Activated CD8-positive, alpha-beta T cell treated with anti-CD3 and anti-CD28 coated beads, Interleukin-2, amount 10 ng/mL, durations not matched to agents 7 days and 5 days (primary cell): Measurements from ENCODE around the gene TRHDE. TPM values are rescaled to one million over a fixed set of nuclear protein-coding genes. Genes with fewer than 3 reads are reported as not detected.

Experiments
- ATAC-seq: fragments of 150-1000 bp; cut with Tn5 transposase; one replicate; pipeline ENCODE4 v1.10.0; 2021; ENCODE audit warnings: moderate library complexity
- CTCF ChIA-PET: fragments of 350-600 bp; sonication (Branson Sonifier 250); formaldehyde crosslinking; loops from one replicate; lab custom pipeline; 2021; ENCODE audit warnings: antibody characterized with exemption; lab: Charles Lee
- POLR2A ChIA-PET: fragments of 350-600 bp; sonication (Branson Sonifier 250); formaldehyde crosslinking; loops from one replicate; lab custom pipeline; 2021; ENCODE audit warnings: antibody characterized with exemption; lab: Charles Lee
- DNase-seq: peaks from one replicate; pipeline ENCODE4 v3.0.0-alpha.2; 2020
- H3K27ac Mint-ChIP-seq: one replicate; pipeline ENCODE4 v1.8.0; 2021; ENCODE audit warnings: mild to moderate bottlenecking, mixed read lengths
- H3K27me3 Mint-ChIP-seq: one replicate; pipeline ENCODE4 v1.8.0; 2021; ENCODE audit warnings: low read depth, mixed read lengths
- H3K36me3 Mint-ChIP-seq: one replicate; pipeline ENCODE4 v1.8.0; 2021; ENCODE audit warnings: low read depth, mixed read lengths
- H3K4me1 Mint-ChIP-seq: one replicate; pipeline ENCODE4 v1.8.0; 2021; ENCODE audit warnings: low read depth, mixed read lengths
- H3K4me3 Mint-ChIP-seq: one replicate; pipeline ENCODE4 v1.8.0; 2021; ENCODE audit warnings: mild to moderate bottlenecking, mixed read lengths
- H3K9me3 Mint-ChIP-seq: one replicate; pipeline ENCODE4 v1.8.0; 2022; ENCODE audit warnings: mixed read lengths; ENCODE audit not compliant: insufficient read depth
- total RNA-seq, 2 experiments: library from RNA; stranded (reverse); gene quantifications; one replicate each; pipeline ENCODE4 v1.2.3, GENCODE V29; 2021

TRHDE gene
- total RNA-seq, 2 experiments from 2014 or later, result not detected

GRCh38 chr12:72261885-72262284, 10.3 kb upstream of the TRHDE start:
- CTCF ChIA-PET, result no interaction called here

DNA sequence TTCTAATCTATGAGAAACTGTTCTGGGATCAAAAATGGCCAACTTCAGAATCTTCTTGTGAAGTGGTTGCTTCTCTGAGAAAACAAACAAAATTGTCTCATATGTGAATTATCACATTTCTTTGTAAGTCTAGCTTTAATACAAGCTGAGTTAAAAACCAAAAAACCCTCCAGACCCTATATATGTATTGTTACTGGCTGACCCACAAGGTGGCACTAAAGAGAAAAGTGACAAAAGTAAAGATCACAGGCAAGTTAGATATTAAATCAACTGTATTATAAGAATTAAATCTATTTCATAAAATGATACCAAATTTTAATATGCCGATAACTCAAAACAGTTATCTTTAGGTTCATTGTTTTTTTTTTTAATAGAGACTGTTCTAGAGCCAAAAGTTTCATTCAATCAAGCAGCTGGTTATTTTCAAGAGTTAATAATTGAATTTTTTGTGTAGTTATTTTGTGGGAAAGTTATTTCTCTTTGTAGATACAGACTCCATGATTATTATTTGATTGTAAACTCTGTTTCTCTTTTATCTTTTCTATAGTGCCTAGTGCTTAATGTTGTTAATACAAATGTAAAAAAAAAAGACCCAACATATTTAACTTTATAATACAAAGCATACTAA, 7.5 kb upstream of the TRHDE start:
- H3K9me3 Mint-ChIP-seq, result no peaks in the 10 kb centered on the region
- no peak for DNase-seq
- peaks cover 5% of the 10 kb centered on the region for H3K27me3 Mint-ChIP-seq
- H3K36me3 Mint-ChIP-seq, result no peaks in the 10 kb centered on the region
- no peak overlapping the region for H3K4me3 Mint-ChIP-seq
- no peak overlapping the region for H3K27ac Mint-ChIP-seq
- ChIA-PET CTCF (no interaction called here), POLR2A (no interaction called here)
- no peaks in the 10 kb centered on the region for H3K4me1 Mint-ChIP-seq
- no peak for ATAC-seq

More at GRCh38 chr12:72261885-72262284, 10.3 kb upstream of the TRHDE start:
- H3K4me1 Mint-ChIP-seq, result no peaks in the 10 kb centered on the region
- DNase-seq, result no peak
- H3K27ac Mint-ChIP-seq, result no peak overlapping the region
- no peaks in the 10 kb centered on the region for H3K36me3 Mint-ChIP-seq
- POLR2A ChIA-PET, result no interaction called here
- no peaks in the 10 kb centered on the region for H3K27me3 Mint-ChIP-seq
- no peak overlapping the region for H3K4me3 Mint-ChIP-seq
- no peak for ATAC-seq
- H3K9me3 Mint-ChIP-seq, result no peaks in the 10 kb centered on the region

DNA sequence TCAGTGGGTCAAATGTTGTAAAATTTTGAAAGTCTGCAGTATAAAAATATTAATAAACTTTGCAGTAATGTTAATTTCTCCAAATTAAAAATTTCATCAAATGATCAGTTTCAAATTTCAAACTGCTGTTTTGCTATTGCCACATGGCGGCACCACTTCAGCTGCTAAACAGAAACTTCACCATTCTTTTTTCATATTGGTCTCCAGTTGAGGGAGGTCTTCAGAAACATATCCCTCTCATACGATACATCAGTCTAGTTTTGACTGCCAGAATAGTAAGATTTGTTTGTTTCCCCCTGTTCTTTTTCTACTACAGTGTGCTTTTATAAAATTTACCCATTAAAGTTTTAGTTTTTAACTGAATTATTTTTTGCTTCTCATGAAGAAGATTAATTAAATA, 4.2 kb upstream of the TRHDE start:
- Mint-ChIP-seq H3K27me3 (peaks cover 26% of the 10 kb centered on the region), H3K27ac (no peak overlapping the region)
- CTCF ChIA-PET, result no interaction called here

GRCh38 chr12:72268386-72268785, 3.8 kb upstream of the TRHDE start:
- ChIA-PET CTCF (no interaction called here), POLR2A (no interaction called here)
- Mint-ChIP-seq H3K36me3 (peaks cover 2% of the 10 kb centered on the region), H3K27ac (no peak overlapping the region), H3K4me1 (peaks cover 4% of the 10 kb centered on the region), H3K27me3 (peaks cover 30% of the 10 kb centered on the region), H3K9me3 (no peaks in the 10 kb centered on the region), H3K4me3 (no peak overlapping the region)
- DNase-seq (no peak), ATAC-seq (no peak)

More for the DNA sequence above, 4.2 kb upstream of the TRHDE start:
- peaks cover 2% of the 10 kb centered on the region for H3K36me3 Mint-ChIP-seq
- peaks cover 4% of the 10 kb centered on the region for H3K4me1 Mint-ChIP-seq
- DNase-seq (no peak), ATAC-seq (no peak)
- H3K4me3 Mint-ChIP-seq, result no peak overlapping the region
- POLR2A ChIA-PET, result no interaction called here
- H3K9me3 Mint-ChIP-seq, result no peaks in the 10 kb centered on the region

GRCh38 chr12:72269491-72269890, 2.7 kb upstream of the TRHDE start:
- H3K36me3 Mint-ChIP-seq, result peaks cover 4% of the 10 kb centered on the region
- H3K27me3 Mint-ChIP-seq, result peaks cover 39% of the 10 kb centered on the region
- ChIA-PET POLR2A (no interaction called here), CTCF (no interaction called here)
- ATAC-seq (no peak), DNase-seq (no peak)
- H3K27ac Mint-ChIP-seq, result no peak overlapping the region
- no peak overlapping the region for H3K4me3 Mint-ChIP-seq
- no peaks in the 10 kb centered on the region for H3K9me3 Mint-ChIP-seq
- peaks cover 6% of the 10 kb centered on the region for H3K4me1 Mint-ChIP-seq

DNA sequence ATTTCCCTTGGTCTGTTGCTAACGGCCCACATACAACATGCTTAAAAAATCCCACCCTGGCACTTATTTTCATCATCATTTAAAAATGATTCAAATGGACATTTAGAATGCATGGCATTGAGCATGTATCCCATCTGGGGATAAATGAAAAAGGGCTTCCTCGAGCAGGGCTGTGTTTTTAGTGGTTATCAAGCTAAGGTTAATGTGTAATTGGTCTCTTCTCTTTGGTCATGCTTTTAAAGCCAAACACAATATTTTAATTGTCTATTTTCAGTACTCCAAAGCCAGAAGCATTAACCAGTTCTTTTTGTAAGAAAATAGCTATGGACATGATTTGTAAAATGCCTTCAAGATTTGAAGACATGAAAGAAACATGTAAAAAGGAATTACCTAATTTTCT, 1.9 kb upstream of the TRHDE start:
- Mint-ChIP-seq H3K27ac (no peak overlapping the region), H3K9me3 (no peaks in the 10 kb centered on the region), H3K36me3 (peaks cover 4% of the 10 kb centered on the region), H3K4me1 (peaks cover 6% of the 10 kb centered on the region), H3K27me3 (peaks cover 45% of the 10 kb centered on the region), H3K4me3 (no peak overlapping the region)
- ATAC-seq (no peak), DNase-seq (no peak)
- ChIA-PET POLR2A (no interaction called here), CTCF (no interaction called here)

GRCh38 chr12:72270961-72271360, 1.2 kb upstream of the TRHDE start:
- Mint-ChIP-seq H3K9me3 (no peaks in the 10 kb centered on the region), H3K27ac (no peak overlapping the region), H3K4me1 (peaks cover 6% of the 10 kb centered on the region), H3K27me3 (peaks cover 45% of the 10 kb centered on the region), H3K4me3 (no peak overlapping the region), H3K36me3 (peaks cover 4% of the 10 kb centered on the region)
- ChIA-PET CTCF (no interaction called here), POLR2A (no interaction called here)
- DNase-seq (no peak), ATAC-seq (no peak)

- Mint-ChIP-seq H3K27me3 (peaks cover 45% of the 10 kb centered on the region), H3K4me1 (peaks cover 6% of the 10 kb centered on the region), H3K36me3 (peaks cover 4% of the 10 kb centered on the region), H3K9me3 (no peaks in the 10 kb centered on the region), H3K27ac (no peak overlapping the region), H3K4me3 (peak overlapping the region; percentile 26)
- ATAC-seq (no peak), DNase-seq (no peak)
- ChIA-PET POLR2A (no interaction called here), CTCF (no interaction called here)
Observed at GRCh38 chr12:72271451-72272090, 599 bp upstream of the TRHDE start.

GRCh38 chr12:72272731-72273498, 745 bp downstream of the TRHDE start:
- no peaks in the 10 kb centered on the region for H3K9me3 Mint-ChIP-seq
- H3K4me3 Mint-ChIP-seq, result no peak overlapping the region
- no peak overlapping the region for H3K27ac Mint-ChIP-seq
- peaks cover 45% of the 10 kb centered on the region for H3K27me3 Mint-ChIP-seq
- no peak for DNase-seq
- ChIA-PET POLR2A (no interaction called here), CTCF (no interaction called here)
- H3K36me3 Mint-ChIP-seq, result peaks cover 4% of the 10 kb centered on the region
- peaks cover 6% of the 10 kb centered on the region for H3K4me1 Mint-ChIP-seq
- ATAC-seq, result no peak

DNA sequence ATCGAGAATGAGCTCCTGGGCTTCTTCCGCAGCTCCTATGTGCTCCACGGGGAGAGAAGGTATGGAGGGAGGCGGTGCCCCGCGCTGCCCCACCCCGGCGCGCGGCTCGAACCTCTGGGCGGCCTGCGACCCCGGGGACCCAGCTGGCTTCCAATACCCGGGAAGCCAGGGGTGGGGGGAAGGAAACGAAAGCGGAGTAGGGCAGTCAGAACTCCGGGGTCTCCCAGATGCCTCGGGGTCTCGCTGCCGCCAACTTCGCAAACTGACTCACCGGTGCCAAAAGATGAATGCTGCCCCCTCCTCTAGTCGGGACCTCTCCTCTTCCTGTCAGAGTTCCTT, 1.3 kb downstream of the TRHDE start:
- H3K27me3 Mint-ChIP-seq, result peaks cover 43% of the 10 kb centered on the region
- H3K9me3 Mint-ChIP-seq, result no peaks in the 10 kb centered on the region
- CTCF ChIA-PET, result no interaction called here
- H3K36me3 Mint-ChIP-seq, result peaks cover 4% of the 10 kb centered on the region
- no peak overlapping the region for H3K4me3 Mint-ChIP-seq
- no peak for ATAC-seq
- POLR2A ChIA-PET, result no interaction called here
- no peak overlapping the region for H3K27ac Mint-ChIP-seq
- peaks cover 6% of the 10 kb centered on the region for H3K4me1 Mint-ChIP-seq
- no peak for DNase-seq

DNA sequence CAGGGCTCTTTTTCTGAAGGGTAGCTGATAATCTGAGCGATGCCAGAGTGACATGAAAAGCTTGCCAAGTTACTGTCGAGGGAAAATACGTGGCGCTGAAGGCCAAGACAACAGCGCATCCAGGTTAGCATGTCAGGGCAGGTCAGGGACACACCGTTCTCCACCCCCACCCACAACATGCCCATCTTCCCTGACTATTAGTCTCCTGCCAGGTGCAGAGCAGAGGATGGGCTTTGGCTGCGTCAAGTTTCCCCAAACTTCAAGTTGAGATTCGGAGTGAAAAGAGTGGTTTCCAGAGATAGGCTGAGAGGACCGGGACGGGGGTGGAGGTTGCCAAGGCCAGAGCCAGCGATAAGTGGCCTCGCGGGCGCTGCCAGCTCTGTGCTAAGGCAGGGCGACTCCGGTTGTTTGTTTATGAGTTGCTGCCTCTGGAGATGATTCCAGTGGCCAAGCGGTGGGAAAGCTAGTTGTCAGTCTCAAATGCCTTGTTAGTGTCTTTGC, 1.7 kb downstream of the TRHDE start:
- Mint-ChIP-seq H3K9me3 (no peaks in the 10 kb centered on the region), H3K4me3 (no peak overlapping the region), H3K36me3 (peaks cover 4% of the 10 kb centered on the region), H3K27me3 (peaks cover 43% of the 10 kb centered on the region), H3K4me1 (peaks cover 6% of the 10 kb centered on the region), H3K27ac (no peak overlapping the region)
- ATAC-seq (no peak), DNase-seq (no peak)
- CTCF ChIA-PET, result no interaction called here
- POLR2A ChIA-PET, result no interaction called here

DNA sequence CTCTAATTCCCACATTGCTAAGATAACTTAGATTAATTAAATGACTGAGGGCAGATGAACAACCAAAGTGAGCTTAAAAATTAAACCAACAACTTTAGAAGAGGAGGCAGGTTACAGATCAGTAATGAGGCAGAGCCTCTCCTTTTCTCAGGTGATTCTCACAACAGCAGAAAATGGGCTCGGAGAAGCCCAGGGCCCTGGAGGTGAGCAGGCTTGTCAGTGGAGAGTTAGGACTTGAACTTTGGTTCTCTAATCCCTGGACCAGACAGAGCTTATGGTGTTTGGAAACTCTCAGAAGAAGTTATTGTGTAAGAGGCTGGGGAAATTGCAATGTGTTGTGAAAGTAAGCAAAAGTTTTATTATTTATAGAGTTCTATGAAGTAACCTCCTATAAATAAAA, 2.8 kb downstream of the TRHDE start:
- ChIA-PET POLR2A (no interaction called here), CTCF (no interaction called here)
- Mint-ChIP-seq H3K36me3 (peaks cover 4% of the 10 kb centered on the region), H3K27ac (no peak overlapping the region), H3K4me1 (peaks cover 6% of the 10 kb centered on the region), H3K27me3 (peaks cover 38% of the 10 kb centered on the region), H3K4me3 (no peak overlapping the region), H3K9me3 (no peaks in the 10 kb centered on the region)
- DNase-seq (no peak), ATAC-seq (no peak)
